ENCODE results near the gene FOXP1. TPM values are rescaled to one million over a fixed set of nuclear protein-coding genes. Genes with fewer than 3 reads are reported as not detected.

FOXP1 gene
- total and polyA plus RNA-seq, 2 donors from 2014 or later, result 6.7 to 87.2 TPM

DNA sequence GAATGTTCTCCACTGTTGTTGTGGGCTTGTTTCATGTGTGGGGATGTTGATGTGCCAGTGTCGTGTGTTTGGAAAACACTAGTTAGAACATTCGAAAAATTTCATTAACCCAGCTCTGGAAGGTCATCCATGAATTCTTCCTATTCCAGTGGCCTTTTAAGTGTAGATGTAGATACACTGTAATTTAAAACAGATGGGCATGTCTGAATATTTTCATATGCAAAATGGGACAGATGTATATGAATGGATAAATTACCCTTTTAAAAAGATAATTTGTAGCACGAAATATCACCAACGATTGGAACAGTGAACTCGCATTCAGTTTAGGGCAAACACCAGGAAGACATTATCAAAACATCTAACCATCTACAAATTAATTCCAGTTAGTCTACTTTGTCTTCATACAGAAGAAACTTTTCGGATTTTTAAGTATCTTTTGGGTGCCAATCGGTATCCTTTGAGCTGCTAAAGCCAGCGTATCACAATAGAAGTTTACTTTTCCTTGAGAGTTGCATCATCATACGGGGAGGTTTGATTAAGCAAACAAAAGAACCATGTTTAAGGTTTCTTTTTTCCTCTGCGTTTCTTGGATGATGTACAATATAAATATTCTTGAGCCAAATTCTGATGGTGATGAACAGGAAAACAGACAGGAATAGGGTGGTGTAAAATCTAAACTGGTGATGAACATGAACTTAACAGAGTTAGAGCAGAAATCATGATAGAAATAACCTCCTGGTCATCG, 528.1 kb downstream of the FOXP1 start:
- H3K4me1 ChIP-seq (ENCODE audit: control insufficient read depth in 2 of 3, insufficient read depth in 2 of 3, low read depth in 1 of 3, low read length in 3 of 3), result no peaks in the 10 kb centered on the region
- FAIRE-seq, result no peak
- TF ChIP-seq, protein P1, sequence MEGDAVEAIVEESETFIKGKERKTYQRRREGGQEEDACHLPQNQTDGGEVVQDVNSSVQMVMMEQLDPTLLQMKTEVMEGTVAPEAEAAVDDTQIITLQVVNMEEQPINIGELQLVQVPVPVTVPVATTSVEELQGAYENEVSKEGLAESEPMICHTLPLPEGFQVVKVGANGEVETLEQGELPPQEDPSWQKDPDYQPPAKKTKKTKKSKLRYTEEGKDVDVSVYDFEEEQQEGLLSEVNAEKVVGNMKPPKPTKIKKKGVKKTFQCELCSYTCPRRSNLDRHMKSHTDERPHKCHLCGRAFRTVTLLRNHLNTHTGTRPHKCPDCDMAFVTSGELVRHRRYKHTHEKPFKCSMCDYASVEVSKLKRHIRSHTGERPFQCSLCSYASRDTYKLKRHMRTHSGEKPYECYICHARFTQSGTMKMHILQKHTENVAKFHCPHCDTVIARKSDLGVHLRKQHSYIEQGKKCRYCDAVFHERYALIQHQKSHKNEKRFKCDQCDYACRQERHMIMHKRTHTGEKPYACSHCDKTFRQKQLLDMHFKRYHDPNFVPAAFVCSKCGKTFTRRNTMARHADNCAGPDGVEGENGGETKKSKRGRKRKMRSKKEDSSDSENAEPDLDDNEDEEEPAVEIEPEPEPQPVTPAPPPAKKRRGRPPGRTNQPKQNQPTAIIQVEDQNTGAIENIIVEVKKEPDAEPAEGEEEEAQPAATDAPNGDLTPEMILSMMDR (IDR thresholded peaks at IDR 0.05; ENCODE audit: borderline replicate concordance, extremely low read depth, insufficient read depth), result no peak

DNA sequence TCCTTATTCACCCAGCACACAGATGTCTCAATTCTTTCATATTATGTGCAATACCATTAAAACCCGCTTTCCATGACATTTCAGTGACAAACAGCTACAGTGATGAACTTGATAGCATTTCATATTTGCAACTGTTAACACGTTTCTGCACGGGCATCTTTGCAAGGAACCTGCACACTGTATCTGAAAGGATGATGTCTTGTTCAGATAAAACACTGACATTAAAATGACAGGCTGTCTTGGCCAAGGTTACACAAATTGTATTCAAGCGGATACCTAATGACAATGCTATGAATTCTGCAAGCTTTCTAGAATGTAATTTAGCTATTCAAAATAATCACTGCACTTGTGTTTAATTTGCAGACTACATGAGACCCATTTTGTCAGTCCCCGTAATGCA, 529.2 kb downstream of the FOXP1 start:
- no peak for FAIRE-seq
- no peak for DNase-seq
- Histone ChIP-seq H3K4me3 (ENCODE audit: low read length in 3 of 3) (no peak overlapping the region), H3K27ac (ENCODE audit: low read depth in 2 of 2, low read length in 2 of 2) (no peak overlapping the region), H3K4me1 (ENCODE audit: control insufficient read depth in 2 of 3, insufficient read depth in 2 of 3, low read depth in 1 of 3, low read length in 3 of 3) (peaks cover 0 to 3% (median 0%) of the 10 kb centered on the region in 3 donors), H3K36me3 (ENCODE audit: control insufficient read depth in 2 of 3, insufficient read depth in 3 of 3, low read length in 3 of 3) (peaks cover 0 to 6% (median 5%) of the 10 kb centered on the region in 3 donors), H3K27me3 (ENCODE audit: control insufficient read depth, insufficient read depth, low read length) (no peaks in the 10 kb centered on the region), H3K9ac (ENCODE audit: low read length in 3 of 3) (no peak overlapping the region), H3K9me3 (ENCODE audit: control insufficient read depth in 2 of 3, insufficient read depth in 1 of 3, low read length in 3 of 3) (no peaks in the 10 kb centered on the region)
- TF ChIP-seq, protein P1 (IDR thresholded peaks at IDR 0.05; ENCODE audit: borderline replicate concordance, extremely low read depth, insufficient read depth), result no peak
- intact Hi-C loops (cut with DNase I), result no loop called here

More for the DNA sequence above, 528.1 kb downstream of the FOXP1 start:
- H3K27ac ChIP-seq (ENCODE audit: low read depth in 2 of 2, low read length in 2 of 2), result peak overlapping the region in 1 of 2 donors; percentile 5
- H3K36me3 ChIP-seq (ENCODE audit: control insufficient read depth in 2 of 3, insufficient read depth in 3 of 3, low read length in 3 of 3), result peaks cover 0 to 6% (median 5%) of the 10 kb centered on the region in 3 donors
- intact Hi-C loops (cut with DNase I), result no loop called here
- DNase-seq, result no peak
- no peak overlapping the region for H3K9ac ChIP-seq (ENCODE audit: low read length in 3 of 3)
- no peaks in the 10 kb centered on the region for H3K9me3 ChIP-seq (ENCODE audit: control insufficient read depth in 2 of 3, insufficient read depth in 1 of 3, low read length in 3 of 3)
- H3K27me3 ChIP-seq (ENCODE audit: control insufficient read depth, insufficient read depth, low read length), result no peaks in the 10 kb centered on the region
- H3K4me3 ChIP-seq (ENCODE audit: low read length in 3 of 3), result no peak overlapping the region

DNA sequence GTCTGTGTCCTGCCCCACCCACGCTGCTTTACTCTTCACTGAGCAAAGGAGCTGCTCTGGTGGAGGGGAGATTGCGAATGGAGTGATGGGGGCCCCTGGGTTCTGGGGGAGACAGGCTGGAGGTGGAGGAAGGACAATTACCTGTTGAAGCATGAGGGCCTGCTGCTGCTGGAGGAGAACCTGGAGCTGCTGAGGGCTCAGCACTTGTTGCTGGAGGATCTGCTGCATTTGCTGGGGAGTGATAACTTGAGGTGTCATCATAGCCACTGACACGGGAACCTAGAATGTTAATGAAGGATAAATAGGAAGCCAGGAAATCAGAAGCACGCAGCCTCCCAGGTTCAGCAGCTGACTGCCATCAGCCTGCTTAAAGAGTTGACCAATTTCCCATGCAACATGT, 530.0 kb downstream of the FOXP1 start:
- Histone ChIP-seq H3K27me3 (ENCODE audit: control insufficient read depth, insufficient read depth, low read length) (no peaks in the 10 kb centered on the region), H3K9me3 (ENCODE audit: control insufficient read depth in 2 of 3, insufficient read depth in 1 of 3, low read length in 3 of 3) (no peaks in the 10 kb centered on the region), H3K36me3 (ENCODE audit: control insufficient read depth in 2 of 3, insufficient read depth in 3 of 3, low read length in 3 of 3) (peaks cover 0 to 6% (median 5%) of the 10 kb centered on the region in 3 donors), H3K4me3 (ENCODE audit: low read length in 3 of 3) (no peak overlapping the region), H3K4me1 (ENCODE audit: control insufficient read depth in 2 of 3, insufficient read depth in 2 of 3, low read depth in 1 of 3, low read length in 3 of 3) (peaks cover 0 to 3% (median 2%) of the 10 kb centered on the region in 3 donors), H3K9ac (ENCODE audit: low read length in 3 of 3) (no peak overlapping the region), H3K27ac (ENCODE audit: low read depth in 2 of 2, low read length in 2 of 2) (no peak overlapping the region)
- no peak for DNase-seq
- no peak for FAIRE-seq
- TF ChIP-seq, protein P1 (IDR thresholded peaks at IDR 0.05; ENCODE audit: borderline replicate concordance, extremely low read depth, insufficient read depth), result no peak
- intact Hi-C loops (cut with DNase I), result no loop called here
